ENCODE data around the gene AFTPH.
A peak's percentile ranks its signal among the peaks of the same experiment; 100 is the strongest.

Gene AFTPH

DNA sequence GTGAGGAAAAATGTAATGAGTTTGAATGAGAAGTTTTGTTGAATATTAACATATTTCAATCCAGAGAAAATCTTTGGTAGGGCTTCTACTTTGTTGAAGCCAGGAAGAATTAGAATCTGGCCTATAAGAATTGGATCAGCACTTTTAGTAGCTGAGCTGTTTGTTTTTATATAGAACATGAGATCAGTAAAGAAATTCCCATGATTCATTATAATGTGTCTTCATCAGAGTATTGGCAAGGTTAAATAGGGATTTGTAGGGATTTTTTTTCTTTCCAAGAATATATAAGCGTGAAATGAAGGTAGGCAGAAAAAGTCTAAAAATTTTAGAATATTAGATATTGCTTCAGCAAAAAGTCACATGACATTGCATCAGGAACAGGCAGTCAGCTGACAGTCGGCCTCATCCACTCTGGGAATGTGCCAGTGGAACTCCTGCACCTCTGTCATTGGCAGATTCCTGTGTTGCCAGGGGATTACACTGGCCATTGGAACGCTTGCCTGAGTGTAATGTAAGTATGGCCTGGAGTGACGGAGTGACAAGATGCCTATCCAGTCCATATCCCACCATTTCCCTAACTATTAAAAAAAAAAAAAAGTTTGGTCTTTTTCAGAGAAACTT lies 69.0 kb downstream of the AFTPH start:
- no peak for DNase-seq

GRCh38 chr2:64594226-64594989 lies 70.3 kb downstream of the AFTPH start:
- DNase-seq: no peak

DNA sequence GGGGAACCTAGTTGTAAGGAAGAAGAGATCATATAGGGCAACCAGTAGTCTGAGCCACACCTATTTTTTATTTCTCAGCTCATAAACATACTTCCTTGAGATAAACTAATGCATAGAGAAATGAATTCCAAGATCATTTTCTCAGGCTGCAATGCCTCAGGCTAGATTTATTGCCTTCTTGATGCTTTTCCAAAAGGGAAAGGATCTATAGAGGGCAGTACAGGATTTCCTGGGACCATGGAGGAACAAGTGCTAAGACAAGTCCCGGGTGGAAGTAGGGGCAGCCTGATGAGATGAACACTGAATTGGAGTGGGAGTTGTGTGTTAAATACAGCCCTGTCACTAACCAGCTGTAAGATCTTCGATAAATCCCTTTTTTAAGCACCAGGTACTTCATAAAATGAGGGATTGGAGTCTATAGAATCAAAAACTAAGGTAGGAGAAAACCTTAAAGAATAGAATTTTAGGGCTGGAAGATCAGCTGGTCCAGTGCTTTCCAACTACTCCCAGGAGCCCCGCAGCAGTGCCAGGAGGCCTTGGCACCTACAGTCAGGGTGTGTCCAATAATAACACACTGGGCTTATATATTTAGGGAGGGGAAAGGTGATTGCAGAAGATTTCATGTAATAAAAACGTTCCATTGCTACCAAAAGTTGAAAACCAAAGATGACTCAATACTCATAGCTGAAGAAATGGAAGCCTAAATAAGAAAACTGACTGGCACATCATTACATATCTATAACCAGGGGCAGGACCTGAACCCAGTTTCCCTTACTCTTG lies 71.5 kb downstream of the AFTPH start:
- DNase-seq: no peak

- DNase-seq: no peak
These were observed 74.1 kb downstream of the AFTPH start for GRCh38 chr2:64598226-64598625.

GRCh38 chr2:64599469-64599868 lies 75.3 kb downstream of the AFTPH start:
- no peak for DNase-seq

DNA sequence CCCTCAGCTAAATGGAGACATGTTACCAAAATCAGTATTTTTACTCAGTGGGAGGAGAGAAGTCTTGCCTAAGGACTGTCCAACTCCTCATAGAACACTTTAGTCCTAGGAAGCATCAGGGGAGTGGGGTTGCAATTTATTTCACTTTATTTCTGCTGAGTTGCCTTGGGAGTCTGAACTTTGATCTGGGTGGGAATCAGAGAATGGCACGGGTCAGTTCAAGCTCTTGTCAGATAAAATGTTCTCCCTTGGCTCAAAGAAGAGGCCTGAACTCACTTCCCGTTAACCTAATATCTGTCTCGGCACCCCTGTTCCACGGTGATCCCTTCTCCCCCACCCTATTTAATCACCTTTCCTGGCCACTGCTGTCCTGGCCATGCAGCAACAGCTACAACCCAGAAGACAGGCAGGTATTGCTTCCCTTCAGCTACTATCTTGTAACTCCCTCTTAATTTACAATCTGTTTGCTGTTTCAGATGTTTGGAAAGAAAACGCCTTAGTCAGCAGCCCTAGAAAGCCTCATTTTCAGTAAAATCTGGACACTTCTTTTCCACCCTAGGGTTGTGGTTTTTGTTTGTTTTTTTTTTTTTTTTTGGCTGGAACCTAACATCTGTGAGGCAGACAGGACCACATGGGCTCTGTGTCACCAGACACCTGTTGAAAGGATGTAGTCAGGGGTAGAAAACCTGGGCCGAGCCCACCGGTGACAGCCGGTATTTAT lies 77.1 kb downstream of the AFTPH start:
- no peak for DNase-seq

- DNase-seq: no peak
These were observed 77.8 kb downstream of the AFTPH start for GRCh38 chr2:64601785-64602391.

GRCh38 chr2:64602436-64602835 lies 78.3 kb downstream of the AFTPH start:
- DNase-seq: no peak

DNA sequence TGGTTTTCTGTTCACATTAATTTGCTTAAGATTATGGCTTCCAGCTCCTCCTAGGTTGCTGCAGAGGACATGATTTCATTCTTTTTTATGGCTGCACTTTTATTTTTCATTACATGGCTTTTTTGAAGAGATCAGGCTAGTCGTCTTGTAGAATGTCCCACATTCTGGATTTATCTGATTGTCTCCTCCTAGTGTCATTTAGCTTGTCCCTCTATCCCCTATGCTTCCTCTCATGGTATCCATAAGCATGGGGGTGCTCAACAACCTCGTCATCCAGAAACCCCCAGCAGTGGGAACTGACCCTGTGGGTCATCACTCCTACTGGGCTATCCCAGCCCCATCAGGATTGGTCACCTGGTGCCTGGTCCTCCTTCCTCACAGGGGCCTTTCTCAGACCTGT lies 80.0 kb downstream of the AFTPH start:
- DNase-seq: no peak

- DNase-seq: no peak
These were observed 80.9 kb downstream of the AFTPH start for GRCh38 chr2:64605026-64605471.

- DNase-seq: no peak
These were observed 81.9 kb downstream of the AFTPH start for GRCh38 chr2:64605991-64606478.

DNA sequence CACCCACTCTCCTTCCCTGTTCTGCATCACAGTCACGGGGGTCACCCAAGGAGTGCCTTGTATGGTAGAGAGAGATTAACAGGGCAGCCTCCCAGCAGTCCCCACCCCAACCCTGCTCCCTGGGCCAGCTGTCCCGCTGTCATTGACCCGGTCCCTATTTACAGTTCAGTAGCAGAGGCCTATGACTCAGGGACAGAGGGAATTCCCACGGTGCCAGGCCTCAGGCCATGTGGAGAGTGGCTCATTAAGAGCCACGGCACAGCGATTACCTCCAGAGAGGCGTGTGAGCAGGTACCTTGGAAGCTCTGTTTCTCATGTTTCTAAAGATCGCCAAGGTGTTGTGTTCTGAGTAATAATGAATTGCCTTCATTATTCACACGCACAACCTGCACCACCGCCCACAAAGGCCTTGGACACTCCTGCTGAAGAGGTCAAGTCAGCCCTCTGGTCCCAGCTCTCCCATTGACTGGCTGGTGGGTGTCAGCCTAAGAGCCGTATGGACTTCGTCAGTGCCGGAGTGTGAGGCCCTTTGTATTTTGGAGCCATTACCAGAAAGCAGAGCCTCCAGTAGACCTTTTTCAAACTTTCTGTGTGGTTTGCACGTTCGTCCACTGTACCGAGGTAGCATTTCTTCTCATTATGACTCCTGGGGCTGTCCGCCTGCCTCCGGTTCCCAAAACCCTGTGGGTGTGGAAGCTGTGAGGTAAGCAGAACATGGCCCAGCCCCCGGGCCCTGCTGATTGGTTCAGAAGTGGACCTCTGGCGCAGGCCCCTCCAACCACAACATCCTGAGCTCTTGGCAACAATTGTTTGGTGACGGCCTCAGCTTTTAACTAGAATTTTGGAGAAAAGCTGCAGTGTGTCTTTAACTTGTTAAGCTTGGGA lies 82.6 kb downstream of the AFTPH start:
- peak; percentile 80 for DNase-seq

DNA sequence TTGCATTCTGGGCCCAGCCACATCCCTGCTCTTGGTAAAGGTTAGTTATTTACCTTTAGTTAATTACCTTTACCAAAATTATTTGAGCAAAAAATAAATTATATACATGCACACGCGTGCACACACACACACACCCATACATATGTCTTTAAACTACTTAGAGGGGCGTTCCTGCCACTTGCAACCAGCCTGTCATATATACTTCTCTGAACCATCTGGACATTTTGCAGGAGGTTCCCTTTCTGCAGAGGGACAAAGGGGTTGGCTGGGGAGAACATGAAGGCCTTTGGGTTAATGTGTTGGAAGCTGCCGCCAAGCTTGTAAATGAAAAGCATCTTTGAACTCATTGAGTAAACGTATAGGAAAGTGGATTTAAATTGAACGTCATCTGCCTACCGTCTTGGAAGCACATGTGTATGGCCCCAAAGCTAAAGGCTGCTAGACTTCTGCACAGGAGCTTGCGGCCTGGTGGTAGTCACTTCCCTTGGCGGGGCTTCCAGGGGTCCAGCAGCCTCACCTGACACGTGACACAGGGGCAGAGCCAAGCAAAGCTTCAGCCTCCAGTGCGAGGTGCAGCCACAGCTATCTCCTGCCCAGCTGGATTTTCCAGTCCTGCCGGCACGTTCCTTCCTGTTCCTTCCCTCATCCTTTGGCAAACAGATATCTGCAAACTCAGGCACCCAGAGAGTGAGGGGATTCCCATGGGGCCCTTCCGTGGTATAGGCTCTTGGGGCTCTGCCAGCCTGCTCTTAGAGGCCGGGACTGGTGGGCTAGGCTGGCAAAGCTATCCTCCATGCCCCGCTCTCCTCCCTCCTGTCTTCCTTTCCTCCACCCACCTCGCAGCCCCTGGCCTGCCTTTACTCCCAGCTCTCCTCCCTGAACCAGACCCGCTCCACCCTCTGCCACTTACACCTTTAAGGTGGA lies 83.5 kb downstream of the AFTPH start:
- no peak for DNase-seq

GRCh38 chr2:64608867-64609226 lies 84.7 kb downstream of the AFTPH start:
- DNase-seq: no peak

DNA sequence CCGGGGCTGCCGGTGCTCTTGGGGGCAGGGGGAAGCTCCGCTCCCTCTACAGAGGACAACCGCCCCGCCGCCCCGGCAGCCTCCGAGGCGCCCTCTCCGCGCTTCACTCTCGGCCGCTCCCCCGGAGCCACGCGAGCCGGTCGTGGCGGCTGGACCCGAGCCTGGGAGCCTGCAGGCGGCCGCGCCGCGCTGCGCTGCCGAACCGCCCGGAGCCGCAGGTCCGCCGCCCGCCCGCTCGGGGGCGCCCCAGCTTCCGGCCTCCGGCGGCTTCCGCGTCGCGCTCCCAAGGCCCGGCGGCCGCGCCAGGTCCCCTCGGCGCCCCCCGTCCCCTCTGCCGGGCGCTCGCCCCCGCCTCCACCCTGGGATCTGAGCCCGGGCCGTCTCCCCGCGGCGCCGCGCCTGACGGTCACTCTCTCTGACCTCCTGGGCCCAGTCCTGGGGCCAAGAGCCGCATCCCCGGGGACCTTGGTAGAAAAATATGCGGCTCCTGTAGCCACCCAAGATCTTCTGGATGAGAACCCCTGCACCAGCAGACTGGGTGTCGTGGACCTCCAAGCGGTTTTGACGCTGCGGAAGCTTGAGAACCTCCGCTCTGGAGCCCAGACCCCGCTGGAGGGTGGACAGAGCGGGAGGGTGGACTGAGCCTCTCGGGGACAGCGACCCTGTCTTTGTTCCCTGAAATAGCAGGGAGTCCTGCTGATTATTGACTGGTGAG lies 85.3 kb downstream of the AFTPH start:
- peak; percentile 61 for DNase-seq

GRCh38 chr2:64609942-64610281 lies 85.8 kb downstream of the AFTPH start:
- no peak for DNase-seq

DNA sequence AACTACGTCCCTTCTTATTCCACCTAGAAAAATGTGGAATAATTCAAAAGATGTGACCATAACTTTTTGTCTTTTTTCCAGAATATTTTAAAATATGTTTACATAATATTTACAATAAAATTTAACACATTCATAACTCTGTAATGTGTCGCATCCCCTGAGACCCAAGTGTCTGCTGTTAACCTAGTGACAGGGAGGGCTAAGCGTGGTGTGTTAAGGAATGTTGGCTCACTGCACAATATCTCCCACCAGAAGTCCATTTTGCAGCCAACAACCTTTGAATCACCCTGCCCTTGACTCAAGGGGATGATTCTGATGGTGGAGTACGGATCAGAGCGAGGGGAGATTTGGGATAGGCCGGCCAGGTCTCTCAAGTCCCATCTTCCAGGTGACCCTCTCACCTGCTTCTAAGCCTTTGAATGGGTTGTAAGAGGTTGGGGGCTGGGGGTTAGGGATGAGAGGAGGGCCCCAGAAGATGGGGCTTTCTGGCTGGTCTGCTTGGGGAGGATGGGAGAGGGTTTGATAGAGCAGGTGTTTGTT lies 86.3 kb downstream of the AFTPH start:
- DNase-seq: no peak

- DNase-seq: no peak
These were observed 88.6 kb downstream of the AFTPH start for GRCh38 chr2:64612575-64613195.

DNA sequence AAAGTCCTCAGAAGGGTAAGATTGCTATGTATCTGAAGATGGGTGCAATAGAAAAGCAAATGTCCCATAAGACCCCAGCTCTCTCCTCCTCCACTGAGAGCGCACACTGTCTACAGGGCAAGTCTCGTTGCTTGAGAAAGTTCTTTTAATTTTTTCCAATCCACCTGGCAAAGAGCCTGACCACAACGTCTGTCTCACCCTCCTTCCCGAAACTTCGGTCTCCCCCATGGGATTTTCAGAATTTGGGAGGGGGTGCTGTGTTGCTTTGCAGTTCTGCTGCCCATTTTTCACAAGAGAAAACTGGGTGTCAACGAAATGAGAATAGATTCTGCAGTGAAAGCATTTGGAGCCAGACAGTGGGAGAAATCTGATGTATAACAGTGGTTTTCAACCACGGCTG lies 89.1 kb downstream of the AFTPH start:
- no peak for DNase-seq
